Brain microvascular endothelial cell (primary cell): ENCODE data around the gene SGSM2.
A peak's percentile ranks its signal among the peaks of the same experiment; 100 is the strongest.

Experiments
- DNase-seq: peaks from one replicate; pipeline ENCODE4 v3.0.0-alpha.2; 2020
- H3K27ac ChIP-seq: fragments of 250-450 bp; sonication (Bioruptor Pico); 2 replicates; pipeline ENCODE4 v1.5.1; 2020; ENCODE audit warnings: mild to moderate bottlenecking, moderate library complexity
- H3K27me3 ChIP-seq: fragments of 250-450 bp; sonication (Bioruptor Pico); replicated peaks from 2 replicates; pipeline ENCODE4 v1.5.1; 2020; ENCODE audit warnings: mild to moderate bottlenecking
- H3K36me3 ChIP-seq: fragments of 250-450 bp; sonication (Bioruptor Pico); replicated peaks from 2 replicates; pipeline ENCODE4 v1.5.1; 2020; ENCODE audit warnings: mild to moderate bottlenecking
- H3K4me3 ChIP-seq: 2 replicates; pipeline ENCODE4 v1.5.1; 2011; ENCODE audit warnings: low read depth, mild to moderate bottlenecking, control low read depth, low read length, moderate library complexity
- in situ Hi-C: cut with HindIII; loops from 2 replicates; pipeline ENCODE4 v1.10.0; 2017; ENCODE audit warnings: low sequenced_read_pairs, low pct_ligation_motif_present
- TF ChIP-seq, protein P1 (sequence below): IDR thresholded peaks from 2 replicates; pipeline ENCODE4 v1.5.1; 2011; ENCODE audit warnings: low read depth, mild to moderate bottlenecking, moderate library complexity, low read length, control low read depth, inconsistent platforms; ENCODE audit errors: missing control alignments

The SGSM2 gene

DNA sequence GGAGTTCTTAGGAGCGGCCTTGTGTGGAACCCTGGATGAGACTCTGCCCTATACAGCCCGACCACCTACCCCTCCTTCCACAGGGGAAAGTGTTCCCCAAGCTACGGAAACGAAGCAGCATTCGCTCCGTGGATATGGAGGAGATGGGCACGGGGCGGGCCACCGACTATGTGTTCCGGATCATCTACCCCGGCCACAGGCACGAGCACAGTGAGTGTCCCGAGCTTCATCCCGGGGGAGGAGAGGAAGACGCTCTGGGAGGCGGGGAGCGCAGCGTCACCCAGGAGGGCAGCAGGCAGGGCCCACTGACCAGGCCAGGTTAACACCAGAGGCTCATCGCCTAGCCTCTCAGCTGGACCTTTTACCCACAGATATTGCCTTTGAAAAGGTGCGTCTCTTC, 27.8 kb downstream of the SGSM2 start:
- no peak overlapping the region for H3K27ac ChIP-seq
- TF ChIP-seq, protein P1, sequence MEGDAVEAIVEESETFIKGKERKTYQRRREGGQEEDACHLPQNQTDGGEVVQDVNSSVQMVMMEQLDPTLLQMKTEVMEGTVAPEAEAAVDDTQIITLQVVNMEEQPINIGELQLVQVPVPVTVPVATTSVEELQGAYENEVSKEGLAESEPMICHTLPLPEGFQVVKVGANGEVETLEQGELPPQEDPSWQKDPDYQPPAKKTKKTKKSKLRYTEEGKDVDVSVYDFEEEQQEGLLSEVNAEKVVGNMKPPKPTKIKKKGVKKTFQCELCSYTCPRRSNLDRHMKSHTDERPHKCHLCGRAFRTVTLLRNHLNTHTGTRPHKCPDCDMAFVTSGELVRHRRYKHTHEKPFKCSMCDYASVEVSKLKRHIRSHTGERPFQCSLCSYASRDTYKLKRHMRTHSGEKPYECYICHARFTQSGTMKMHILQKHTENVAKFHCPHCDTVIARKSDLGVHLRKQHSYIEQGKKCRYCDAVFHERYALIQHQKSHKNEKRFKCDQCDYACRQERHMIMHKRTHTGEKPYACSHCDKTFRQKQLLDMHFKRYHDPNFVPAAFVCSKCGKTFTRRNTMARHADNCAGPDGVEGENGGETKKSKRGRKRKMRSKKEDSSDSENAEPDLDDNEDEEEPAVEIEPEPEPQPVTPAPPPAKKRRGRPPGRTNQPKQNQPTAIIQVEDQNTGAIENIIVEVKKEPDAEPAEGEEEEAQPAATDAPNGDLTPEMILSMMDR: no peak
- in situ Hi-C loops: no loop called here
- H3K4me3 ChIP-seq: no peak overlapping the region
- no peaks in the 10 kb centered on the region for H3K27me3 ChIP-seq
- H3K36me3 ChIP-seq: peaks cover 2% of the 10 kb centered on the region
- no peak for DNase-seq

DNA sequence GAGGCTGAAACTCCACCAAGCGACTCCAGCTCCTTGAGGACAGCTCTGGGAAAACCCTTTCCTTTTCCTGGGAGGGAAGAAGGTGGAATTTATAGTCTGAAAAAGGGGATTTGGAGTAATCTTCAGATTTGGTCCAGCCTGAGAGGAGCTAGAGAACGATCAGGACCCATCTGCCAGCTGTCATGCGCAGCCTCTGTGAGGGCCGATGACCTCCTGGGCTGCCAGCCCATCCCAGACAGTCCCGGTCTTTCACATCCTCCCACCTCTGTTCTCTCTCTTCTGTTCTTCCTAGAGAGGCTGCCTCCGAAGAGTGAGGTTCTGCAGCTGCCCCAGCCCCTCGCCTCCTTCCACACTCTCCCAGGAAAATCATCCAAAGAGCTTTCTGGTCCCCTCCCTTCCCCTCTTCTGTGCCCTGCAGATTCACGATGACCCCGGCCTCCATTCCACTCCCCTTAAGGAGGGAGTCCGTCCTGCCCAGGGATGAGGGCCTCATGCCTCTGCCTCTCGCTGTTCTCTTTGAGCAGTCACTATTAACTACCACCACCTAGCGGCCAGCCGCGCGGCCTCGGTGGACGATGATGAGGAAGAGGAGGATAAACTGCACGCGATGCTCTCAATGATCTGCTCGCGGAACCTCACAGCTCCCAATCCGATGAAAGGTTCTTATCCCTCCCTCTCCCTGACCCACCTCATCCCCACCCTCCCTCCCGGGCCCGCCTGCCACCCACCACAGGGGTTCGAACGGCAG, 29.6 kb downstream of the SGSM2 start:
- in situ Hi-C loops: no loop called here
- Histone ChIP-seq H3K27me3 (no peaks in the 10 kb centered on the region), H3K27ac (no peak overlapping the region), H3K4me3 (no peak overlapping the region), H3K36me3 (peaks cover 2% of the 10 kb centered on the region)
- TF ChIP-seq, protein P1: peak; percentile 63
- DNase-seq: no peak

DNA sequence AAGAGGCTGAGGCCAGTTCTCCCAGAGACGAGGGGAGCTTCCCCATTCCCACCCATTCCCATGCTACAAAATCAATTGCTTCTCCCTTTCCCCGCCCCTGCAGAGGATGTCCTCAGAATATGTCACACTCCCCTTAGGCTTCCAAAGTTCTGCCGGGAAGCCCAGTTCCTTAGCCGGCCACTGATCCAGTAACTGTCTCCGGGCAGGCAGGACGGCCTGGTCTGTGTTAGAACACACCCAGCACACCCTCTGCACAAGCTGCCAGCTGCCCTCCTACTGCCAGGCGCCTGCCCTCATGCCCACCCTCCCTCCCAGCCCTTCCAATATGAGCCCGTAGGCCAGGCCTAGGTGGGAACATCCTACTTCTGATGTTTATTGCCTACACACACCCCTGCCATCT, 31.1 kb downstream of the SGSM2 start:
- Histone ChIP-seq H3K27ac (no peak overlapping the region), H3K27me3 (no peaks in the 10 kb centered on the region), H3K36me3 (peaks cover 5% of the 10 kb centered on the region), H3K4me3 (no peak overlapping the region)
- TF ChIP-seq, protein P1: no peak
- DNase-seq: no peak
- in situ Hi-C loops: no loop called here

DNA sequence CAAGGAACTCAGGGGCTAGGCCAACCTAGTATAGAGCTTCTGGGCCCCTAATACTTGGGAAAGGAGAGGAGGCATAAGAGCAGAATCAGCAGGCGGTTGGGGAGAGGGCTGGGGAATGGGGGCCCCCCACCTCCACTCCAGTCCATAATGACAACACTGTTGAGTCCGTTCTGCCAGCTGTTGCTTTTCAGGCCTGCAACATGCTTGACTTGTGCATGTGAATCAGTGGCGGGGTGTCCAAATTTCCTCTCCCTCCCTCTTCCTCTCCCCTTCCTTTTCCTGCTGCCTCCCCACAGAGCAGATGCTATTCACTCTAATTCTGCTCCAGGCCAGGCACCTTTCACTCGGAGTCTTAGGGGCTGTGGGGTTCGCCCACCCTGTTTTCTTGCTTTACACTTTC, 31.7 kb downstream of the SGSM2 start:
- H3K27me3 ChIP-seq: no peaks in the 10 kb centered on the region
- H3K27ac ChIP-seq: no peak overlapping the region
- peaks cover 5% of the 10 kb centered on the region for H3K36me3 ChIP-seq
- TF ChIP-seq, protein P1: no peak
- DNase-seq: no peak
- no peak overlapping the region for H3K4me3 ChIP-seq
- in situ Hi-C loops: no loop called here

DNA sequence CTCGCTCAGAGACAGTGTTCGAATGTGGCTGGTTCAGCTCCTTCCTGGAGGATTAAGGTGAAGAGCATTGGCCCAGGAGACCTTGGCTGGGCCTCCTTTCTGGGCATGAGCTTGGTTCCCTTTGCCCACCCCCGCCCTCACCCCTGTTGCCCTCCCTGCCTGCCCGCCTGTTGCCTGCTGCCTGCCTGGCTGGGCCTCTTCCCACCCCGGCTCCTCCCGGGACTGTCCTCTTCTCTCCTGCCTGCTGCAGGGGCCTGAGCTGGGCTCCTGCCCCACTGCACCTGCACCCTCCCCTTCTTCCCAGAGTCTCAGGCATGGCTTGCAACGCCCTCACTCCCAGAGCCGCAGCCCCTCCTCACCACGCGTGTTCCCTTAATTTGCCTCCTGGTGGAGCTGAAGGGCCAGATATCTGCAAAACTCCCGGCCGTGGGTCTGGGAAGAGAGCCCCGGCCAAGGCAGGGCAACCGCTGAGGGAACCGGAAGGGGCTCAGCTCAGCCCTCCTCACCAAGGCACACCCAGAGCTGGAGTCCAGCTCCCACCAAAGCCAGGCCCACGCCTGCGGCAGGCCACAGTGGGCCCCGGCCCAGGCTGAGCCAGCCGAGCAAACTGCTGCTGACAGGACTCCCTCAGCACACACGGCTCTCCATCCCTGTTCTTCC, 32.4 kb downstream of the SGSM2 start:
- in situ Hi-C loops: no loop called here
- TF ChIP-seq, protein P1: peak; percentile 39
- DNase-seq: no peak
- peaks cover 3% of the 10 kb centered on the region for H3K36me3 ChIP-seq
- H3K4me3 ChIP-seq: no peak overlapping the region
- H3K27ac ChIP-seq: no peak overlapping the region
- H3K27me3 ChIP-seq: no peaks in the 10 kb centered on the region
